Measurements from ENCODE around the gene MYO19.

MYO19 gene

GRCh38 chr17:36534840-36535668 is at the start of gene MYO19, which contains the start of gene PIGW:
Gene MYO19, minus strand, starts transcription at chr17:36534868. Its CDS starts 2,330 bp downstream, at chr17:36532538.
Gene PIGW, plus strand, starts transcription at chr17:36534987. Its CDS starts 2,115 bp downstream, at chr17:36537102.
- DNase-seq, result peak; percentile 80

- DNase-seq, result no peak
Observed at GRCh38 chr17:36583787-36584186, 49.1 kb upstream of the MYO19 start.

GRCh38 chr17:36578671-36579070 is 44.0 kb upstream of the MYO19 start:
- no peak for DNase-seq

- DNase-seq, result no peak
Observed at GRCh38 chr17:36576793-36577192, 42.1 kb upstream of the MYO19 start.

GRCh38 chr17:36575028-36575427 is 40.4 kb upstream of the MYO19 start:
- DNase-seq, result no peak

GRCh38 chr17:36566081-36566480 is 31.4 kb upstream of the MYO19 start:
- no peak for DNase-seq

GRCh38 chr17:36553459-36553858 is 18.8 kb upstream of the MYO19 start:
- no peak for DNase-seq

- DNase-seq, result no peak
Observed at GRCh38 chr17:36550491-36551417, 16.1 kb upstream of the MYO19 start.

- no peak for DNase-seq
Observed at GRCh38 chr17:36547776-36548175, 13.1 kb upstream of the MYO19 start.

- no peak for DNase-seq
Observed at GRCh38 chr17:36546418-36547093, 11.9 kb upstream of the MYO19 start.

GRCh38 chr17:36545465-36546417 is 11.1 kb upstream of the MYO19 start:
- DNase-seq, result peak; percentile 92

GRCh38 chr17:36545077-36545464 is 10.4 kb upstream of the MYO19 start:
- DNase-seq, result no peak

- peak; percentile 80 for DNase-seq
Observed at GRCh38 chr17:36544307-36545076, 9.8 kb upstream of the MYO19 start, which contains the start of gene GGNBP2. Gene GGNBP2, plus strand, starts transcription at chr17:36544919. Its CDS starts 806 bp downstream, at chr17:36545725.

GRCh38 chr17:36544044-36544306 is 9.3 kb upstream of the MYO19 start:
- DNase-seq, result no peak

GRCh38 chr17:36542755-36543154 is 8.1 kb upstream of the MYO19 start:
- no peak for DNase-seq

- DNase-seq, result no peak
Observed at GRCh38 chr17:36540696-36541095, 6.0 kb upstream of the MYO19 start.

GRCh38 chr17:36535669-36536081 is 1.0 kb upstream of the MYO19 start:
- DNase-seq, result no peak

- DNase-seq, result peak; percentile 28
Observed at GRCh38 chr17:36533935-36534839, 481 bp downstream of the MYO19 start.

GRCh38 chr17:36532435-36532975 is 2.2 kb downstream of the MYO19 start:
- no peak for DNase-seq

GRCh38 chr17:36529121-36529520 is 5.5 kb downstream of the MYO19 start:
- no peak for DNase-seq
